Measurements from ENCODE around the gene MLANA.
"Not testable (repeated sequence)": the region's sequence is repeated elsewhere in the genome, so short reads cannot be mapped to it uniquely, and the experiment has no call there.

Gene MLANA

DNA sequence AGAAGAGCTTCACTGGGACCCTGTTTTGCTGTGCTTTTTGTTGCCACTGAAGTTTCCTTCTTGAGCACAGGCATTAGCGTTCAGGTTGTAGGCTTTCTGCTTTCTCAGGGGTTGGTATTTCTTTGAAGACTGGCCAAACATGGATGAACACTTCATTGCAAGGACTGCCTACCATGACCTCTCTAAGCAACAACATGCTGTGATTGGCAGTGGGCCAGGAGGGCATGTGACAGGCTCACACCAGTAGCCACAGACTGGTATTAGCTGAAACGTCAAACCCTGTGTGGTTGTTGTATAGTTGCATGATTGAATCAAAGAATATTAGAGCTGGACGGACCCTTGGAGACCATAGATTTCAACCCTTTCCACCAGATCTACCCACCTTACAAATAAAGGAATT lies 20.0 kb upstream of the MLANA start:
- DNase-seq = no peak

DNA sequence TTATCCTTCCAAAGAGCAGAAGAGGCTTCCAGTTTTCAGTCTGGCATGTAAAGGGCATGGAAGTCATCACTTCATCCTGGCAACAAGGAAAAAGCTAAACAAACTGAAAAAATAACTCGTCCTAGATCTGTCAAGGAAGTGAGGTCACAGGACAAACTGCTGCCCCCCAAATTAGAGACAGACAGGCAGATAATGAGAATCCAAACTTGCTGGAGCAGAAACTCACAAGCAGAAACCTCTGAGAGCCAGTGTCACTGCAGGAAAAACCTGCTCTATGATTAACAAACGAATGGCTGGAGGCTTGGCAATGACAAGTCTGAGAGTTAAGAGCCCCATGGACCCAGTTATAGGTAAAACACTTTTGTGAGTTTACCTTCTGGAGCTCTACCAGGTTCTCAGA lies 18.9 kb upstream of the MLANA start:
- DNase-seq = no peak

DNA sequence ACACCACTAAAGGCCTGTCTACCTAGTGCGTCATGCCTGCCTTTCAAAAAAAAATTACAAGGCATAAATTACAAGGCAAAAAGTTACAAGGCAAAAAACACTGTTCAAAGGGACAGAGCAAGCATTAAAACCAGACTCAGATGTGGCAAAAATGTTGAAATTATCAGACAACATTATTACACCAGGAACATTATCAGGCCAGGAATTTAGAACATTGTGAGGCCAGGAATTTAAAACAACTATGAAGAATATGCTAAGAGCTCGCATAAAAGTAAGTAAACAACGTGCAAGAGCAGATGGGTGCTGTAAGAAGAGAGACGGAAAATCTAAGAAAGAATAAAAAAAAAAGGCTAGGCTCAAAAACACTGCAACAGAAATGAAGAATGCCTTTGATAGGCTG lies 18.2 kb upstream of the MLANA start:
- DNase-seq = no peak

DNA sequence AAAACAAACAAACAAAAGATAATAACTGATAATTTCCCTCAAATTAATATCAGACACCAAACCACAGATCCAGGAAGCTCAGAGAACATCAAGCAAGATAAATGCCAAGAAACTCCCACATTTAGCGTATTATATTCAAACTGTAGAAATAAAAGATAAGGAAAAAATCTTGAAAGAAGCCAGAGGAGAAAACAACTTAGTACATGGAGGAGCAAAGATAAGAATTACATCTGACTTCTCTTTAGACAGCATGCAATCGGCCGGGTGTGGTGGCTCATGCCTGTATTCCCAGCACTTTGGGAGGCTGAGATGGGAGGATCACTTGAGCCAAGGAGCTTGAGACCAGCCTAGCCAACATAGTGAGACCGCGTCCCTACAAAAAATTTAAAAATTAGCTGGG lies 17.2 kb upstream of the MLANA start:
- no peak for DNase-seq

DNA sequence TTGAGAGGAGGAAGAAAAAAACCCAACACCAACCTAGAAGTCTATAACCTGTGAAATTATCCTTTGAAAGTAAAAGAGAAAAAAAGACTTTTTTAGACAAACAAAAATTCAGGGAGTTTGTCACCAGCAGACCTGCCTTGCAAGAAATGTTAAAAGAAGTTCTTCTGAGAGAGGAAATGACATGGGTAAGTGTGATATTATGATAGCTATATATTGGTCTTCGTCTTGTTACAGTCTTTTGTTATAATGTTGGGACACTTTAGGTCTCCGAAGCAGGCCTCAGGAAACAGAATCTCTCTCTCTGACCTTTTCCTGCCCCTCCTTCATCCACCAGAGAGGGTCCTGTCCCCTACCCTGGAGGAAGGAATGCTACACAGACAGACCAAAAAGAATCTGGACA lies 16.6 kb upstream of the MLANA start:
- no peak for DNase-seq

DNA sequence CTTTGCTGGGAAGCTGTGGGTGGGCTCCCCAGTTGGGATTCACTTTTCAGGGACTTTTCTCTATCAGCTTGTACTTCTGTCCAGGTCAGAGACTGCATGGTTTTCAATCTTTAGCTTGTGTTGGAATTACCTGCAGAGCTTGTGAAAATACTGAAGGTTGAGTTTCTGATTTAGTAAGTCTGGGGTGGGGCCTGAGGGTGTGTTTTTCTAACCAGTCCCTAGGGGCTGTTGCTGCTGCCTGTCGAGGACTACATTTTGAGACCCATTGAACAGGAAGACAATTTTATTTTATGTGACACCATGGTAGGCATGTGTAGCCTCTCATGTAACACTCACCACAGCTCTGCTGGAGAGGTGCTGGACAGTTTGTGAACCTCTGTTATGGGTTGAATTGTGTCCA lies 14.7 kb upstream of the MLANA start:
- no peak for DNase-seq

DNA sequence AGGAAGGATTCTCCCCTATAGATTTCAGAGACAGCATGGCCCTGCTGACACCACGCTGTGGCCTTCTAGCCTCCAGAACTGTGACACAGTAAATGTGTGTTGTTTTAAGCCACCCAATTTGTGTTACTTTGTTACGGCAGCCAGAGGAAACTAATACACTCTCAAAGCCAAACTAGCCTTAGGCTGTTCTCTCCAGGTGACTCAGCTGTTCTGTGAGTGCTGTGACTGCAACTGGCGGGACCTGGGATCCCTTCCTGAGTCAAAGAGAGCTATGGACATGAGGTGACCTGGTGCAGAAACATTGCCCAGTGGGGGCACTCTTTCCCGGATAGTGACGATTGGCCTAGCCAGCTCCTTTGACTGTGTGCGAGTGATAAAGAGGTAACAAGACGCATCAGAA lies 14.0 kb upstream of the MLANA start:
- DNase-seq = no peak

DNA sequence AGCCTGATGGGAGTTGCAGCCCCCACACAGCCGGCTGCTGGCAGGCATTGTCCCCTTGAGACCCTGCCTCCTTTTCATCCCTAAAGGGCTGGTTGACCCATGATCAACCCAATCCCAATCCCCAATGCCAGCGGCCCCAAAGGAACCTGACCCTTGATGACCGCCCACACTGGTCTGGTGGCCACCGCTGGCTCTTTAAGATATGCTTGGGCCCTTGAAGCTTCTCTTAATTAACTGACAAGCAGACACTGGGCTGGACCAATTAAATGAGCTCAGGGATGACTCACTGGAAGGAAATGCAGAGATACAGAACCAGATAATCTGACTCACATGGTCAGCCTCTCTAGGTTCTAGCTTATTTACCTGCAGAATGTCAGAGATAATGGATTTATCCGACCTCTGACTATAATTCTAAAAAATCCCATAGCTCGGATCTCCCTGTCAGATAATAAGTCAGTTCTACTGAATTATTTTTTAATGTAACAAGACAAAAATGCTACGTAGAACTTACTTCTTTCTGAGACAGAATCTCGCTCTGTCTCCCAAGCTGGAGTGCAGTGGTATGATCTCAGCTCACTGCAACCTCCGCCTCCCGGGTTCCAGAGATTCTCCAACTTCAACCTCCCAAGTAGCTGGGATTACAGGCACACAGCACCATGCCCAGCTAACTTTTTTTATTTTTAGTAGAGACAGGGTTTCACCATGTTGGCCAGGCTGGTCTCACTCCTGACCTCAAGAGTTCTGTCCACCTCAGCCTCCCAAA lies 11.1 kb upstream of the MLANA start:
- DNase-seq = no peak

DNA sequence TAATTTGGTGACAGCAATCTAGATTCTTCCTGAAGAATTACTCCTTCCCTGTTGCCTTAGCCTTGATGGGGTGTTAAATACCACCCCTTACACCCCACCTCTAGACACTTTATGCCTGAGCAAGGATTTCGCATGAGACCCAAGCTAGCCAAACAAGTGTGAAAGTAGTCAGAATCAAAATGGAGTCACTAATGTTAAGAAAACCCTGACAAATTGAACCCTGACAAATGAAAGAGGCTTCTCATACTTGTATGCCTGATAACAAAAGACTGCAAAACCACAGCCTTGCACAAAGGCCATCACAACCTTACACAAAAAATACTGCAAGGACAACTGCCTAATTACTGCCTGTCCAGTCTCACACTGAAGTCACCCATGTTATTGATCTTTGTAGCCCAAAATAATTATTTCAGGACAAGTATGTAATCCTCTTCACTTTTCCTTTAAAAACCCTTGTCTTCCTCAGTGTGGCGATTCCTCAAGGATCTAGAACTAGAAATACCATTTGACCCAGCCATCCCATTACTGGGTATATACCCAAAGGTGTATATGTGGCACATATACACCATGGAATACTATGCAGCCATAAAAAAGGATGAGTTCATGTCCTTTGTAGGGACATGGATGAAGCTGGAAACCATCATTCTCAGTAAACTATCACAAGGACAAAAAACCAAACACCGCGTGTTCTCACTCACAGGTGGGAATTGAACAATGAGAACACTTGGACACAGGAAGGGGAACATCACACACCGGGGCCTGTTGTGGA lies 8.3 kb upstream of the MLANA start:
- not testable (repeated sequence) for DNase-seq

DNA sequence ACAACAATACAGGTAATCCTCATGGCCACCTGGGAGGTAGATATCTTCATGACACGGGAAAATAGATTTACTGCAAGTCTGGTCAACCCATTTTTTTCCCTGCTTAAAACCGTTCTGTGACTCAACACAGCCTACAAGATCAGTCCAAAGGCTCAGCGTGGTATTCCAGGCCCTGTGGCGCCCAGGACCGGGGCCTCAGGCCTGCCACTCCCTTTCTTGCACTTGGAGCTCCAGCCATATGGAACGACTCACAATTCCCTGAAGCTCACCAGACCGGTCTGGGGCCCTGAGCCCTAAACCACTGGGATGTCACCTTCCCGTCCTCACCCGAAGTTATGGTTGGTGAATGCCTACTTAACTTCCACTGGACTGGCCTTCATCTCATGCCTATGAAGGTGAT lies 6.5 kb upstream of the MLANA start:
- DNase-seq = no peak

DNA sequence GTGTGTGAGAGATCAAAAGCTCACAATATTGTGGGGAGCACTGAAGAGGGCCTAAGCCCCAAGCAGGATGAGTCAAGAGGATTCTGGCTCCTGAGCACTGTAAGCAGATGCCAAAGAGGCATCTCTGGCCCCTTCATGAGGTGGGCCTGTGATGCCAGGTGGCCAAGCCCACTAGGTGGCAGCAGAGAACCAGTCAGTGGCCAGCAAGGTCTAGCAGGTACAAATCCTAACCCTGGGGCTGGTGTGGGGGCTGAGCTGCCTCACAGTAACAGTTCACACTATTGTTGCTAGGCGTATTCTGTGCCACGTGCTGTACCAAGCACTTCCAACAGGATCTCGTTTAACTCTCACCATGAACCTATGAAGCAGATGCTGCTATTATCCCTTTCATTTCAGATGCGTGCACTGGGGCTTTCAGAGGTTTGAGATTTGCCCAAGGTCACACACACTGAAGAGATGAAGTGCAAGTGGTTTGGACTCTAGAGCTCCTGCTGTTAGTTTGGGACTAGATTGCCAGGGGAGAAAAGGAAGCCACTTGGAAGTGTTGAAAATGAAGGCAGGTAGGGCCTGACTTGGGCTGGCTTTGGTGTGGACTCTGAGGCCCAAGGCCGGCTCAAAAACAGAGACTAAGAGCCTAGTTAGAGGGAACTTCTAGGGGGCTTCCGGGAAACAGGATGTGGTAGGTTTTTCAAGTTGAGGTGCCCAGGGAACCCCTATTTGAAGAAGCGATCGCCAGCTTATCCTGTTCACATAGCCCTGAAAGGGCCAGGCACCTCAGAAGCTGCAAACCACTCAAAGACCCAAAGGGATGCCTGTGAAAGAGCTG lies 4.4 kb upstream of the MLANA start:
- DNase-seq = peak; percentile 65

DNA sequence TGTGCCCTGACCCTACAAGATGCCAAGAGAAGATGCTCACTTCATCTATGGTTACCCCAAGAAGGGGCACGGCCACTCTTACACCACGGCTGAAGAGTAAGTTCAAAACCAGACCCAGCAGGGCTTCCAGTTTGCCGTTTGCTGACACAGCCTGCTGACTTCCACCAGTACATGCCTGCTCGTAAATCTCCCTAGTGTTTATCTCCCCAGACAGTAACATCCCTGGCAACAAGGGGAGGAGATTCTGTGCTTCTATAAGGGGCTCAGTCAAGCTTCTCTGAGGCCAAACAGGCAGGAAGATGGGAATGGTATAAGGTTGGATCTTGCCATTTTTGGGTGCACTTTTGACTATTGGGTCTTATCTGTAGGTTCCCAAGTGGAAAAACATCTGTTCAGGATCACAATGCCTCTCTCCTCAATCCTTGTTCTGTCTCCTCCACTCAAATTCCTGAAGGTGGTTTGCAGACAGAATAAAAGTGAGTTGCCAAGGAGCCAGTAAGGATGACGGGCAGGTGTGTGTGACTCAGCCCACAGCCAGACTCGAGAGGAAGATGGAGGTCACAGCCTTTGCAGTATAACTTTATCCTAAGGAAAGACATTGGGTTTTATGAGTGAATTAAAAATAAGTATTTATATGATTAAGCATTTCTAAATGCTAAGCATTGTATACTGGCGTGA lies 1.9 kb downstream of the MLANA start:
- no peak for DNase-seq

DNA sequence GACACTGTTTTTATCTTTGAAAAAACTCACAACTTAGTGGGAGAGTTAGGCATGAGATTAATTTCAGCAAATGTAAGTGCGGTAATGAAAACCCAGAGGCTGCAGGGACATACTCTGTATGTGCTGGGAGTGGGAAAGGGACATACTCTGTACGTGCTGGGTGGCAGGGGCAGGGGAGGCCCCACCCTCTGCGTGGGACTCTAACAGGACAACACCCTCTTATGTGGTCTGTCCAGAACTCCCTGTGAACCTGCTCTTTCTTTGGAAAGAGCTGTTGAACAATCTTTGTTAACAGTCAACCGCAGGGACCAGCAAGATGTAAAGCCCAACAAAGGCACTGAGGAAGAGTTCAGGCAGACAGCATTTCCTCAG lies 2.4 kb downstream of the MLANA start:
- no peak for DNase-seq

DNA sequence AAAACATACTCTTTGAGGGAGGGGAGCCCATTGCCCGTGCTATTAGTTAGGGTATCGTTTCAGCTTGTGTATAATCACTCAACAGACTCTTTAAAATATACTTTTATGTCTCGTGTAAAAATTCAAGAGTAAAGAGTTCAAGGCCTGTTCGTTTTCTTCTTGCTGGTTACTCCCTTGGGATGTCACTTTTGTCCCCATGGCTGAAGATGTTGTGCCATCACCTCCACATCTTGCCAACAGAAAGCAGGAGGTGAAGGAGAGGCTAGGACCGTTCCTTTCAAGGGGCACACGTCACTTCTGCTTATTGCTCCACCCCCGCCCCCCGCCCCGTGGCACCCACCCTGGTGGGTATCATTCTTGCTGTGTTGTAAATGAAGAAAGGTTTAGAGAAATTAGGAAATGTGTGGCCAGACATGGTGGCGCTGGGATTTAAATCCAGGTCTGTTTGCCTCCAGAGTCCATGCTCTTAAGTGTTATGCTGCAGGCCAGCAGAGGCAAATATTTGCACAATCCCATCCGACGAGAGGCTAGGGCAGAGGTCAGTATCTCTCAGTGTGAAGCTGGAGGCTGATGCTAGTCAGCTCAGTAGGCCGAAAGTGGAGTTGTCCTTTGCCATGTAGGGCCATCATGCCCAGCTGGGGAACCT lies 3.0 kb downstream of the MLANA start:
- DNase-seq = no peak

DNA sequence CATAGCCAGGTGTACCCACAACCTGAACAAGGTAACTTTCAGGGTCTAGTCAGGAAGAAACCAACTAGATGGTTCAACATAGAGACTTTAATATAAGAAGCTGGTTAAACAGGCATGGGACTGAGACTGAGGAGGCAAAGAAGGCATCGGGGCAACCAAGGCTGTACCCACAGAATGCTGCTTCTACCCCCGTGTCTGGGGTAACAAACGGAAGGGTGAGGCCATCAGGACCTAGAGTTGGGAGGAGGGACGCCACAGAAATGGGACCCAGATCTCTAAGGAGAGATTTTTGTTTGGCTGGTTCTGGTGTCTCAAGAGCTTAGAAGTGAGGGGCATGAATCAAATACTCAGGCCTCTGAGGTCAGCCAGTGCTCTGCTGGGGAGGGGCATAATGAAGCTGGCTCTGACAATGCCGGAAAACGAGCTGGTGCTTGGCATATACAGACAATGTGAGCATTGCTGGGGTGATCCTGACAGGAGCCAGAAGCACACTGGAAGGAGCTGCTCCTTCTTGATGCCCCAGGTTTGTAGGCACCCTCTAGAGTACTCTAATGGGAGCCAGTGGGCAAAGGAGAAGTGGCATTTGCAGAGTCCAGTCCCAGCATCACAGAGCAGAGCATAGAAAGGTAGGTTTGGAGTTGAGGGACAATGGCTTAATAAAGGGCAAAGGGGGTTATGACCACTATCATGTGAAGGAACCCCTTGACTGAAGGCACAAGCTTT lies 3.7 kb downstream of the MLANA start:
- DNase-seq = no peak

DNA sequence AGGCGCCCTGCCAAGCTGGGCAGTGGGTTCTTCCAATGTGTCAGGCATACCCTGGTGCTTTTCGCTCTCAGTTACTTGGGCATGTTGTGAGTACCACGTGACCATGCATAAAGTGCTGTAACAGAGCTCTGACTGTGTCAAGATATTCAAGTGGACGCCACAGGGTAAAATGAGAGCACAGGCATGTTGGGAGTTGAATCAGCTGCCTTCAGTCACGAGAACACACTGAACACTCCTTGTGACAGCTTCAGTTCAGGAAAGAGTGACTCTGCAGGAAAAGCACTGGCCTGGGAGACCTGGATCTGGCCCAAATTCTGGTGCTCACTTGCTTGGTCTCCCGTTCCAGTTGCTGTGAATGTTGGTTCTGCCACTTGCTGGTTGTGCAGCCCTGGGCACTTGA lies 5.1 kb downstream of the MLANA start:
- DNase-seq = no peak

DNA sequence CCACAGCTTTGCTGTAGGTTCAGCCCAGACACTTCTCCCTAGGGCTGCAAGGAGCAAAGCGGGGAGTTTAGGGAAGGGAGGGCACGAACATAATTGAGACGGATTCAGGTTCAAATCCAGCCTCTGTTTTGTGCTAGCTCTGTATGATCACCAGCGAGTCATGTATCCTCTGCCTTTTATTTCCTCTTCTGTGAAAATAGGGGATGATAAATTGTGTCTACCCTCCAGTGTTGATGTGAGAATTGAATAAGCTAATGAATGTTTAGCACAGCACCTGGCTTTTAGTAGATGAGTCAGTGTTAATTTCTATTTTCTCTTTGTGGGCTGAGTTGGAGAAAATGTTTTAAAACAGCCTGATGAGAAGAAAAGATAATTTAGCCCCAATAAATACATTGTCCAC lies 6.2 kb downstream of the MLANA start:
- DNase-seq = no peak

DNA sequence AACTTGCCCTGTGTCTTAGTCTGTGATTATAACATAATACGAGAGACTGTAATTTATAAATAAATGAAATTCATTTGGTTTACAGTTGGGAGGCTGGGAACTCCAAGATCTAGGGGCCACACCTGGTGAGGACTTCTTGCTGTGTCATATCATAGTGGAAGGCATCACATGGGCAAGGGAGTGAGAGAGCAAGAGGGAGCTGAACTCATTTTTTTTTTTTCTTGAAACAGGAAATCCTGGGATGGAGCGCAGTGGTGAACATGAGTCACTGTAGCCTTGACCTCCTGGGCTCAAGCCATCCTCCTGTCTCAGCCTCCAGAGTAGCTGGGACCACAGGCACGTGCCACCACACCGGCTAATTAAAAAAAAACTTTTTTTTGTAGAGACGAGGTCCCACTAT lies 7.2 kb downstream of the MLANA start:
- no peak for DNase-seq

DNA sequence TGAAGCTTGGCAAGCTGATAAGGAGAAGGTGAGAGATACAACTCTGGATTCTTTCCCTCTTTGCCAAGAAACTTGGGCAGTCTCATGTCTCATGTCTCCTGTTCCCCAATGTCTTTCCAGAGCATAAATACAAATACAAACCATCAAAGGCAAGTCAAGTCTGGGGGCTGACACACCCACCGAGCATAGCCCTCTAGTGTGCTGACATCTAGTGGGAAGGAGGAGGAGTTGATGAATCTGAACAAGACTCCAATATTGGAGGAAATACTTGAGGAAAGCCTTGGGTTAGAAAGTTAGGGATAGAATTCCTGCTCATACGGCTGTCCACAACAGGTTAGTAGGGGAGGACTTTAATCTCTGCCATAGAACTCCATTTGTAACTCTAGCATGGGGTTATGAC lies 8.6 kb downstream of the MLANA start:
- no peak for DNase-seq

DNA sequence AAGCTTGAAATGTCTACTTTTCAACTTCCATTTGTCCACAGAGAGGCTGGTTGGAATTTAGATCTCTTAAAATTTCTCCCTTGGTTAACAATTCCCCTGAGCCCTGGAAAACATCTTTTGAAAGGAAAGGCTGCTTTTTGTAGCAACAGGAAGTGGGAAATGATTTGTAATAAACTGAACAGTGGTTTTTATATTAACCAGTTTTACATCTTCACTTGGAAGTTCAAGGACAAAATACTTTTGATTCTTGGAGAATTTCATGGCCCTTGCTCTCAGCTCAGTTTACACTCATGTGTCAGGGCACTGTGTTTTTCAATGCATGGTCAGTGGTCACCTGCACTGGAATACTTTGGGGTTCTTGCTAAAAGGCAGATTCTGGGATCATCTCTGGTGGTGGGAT lies 9.9 kb downstream of the MLANA start:
- no peak for DNase-seq

DNA sequence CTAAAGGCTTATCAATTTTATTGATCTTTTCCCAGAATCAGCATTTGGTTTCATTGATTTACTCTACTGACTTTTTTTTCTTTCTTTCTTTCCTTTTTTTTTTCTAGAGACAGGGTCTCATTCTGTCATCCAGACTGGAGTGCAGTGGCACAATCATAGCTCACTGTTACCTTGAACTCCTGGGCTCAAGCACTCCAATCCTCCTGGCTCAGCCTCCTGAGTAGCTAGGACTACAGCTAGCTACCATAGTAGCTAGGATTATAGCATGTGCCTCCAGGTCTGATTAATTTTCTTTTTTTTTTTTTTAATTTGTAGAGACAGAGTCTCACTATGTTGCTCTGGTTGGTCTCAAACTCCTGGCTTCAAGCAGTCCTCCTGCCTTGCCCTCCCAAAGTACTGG lies 11.7 kb downstream of the MLANA start:
- no peak for DNase-seq

DNA sequence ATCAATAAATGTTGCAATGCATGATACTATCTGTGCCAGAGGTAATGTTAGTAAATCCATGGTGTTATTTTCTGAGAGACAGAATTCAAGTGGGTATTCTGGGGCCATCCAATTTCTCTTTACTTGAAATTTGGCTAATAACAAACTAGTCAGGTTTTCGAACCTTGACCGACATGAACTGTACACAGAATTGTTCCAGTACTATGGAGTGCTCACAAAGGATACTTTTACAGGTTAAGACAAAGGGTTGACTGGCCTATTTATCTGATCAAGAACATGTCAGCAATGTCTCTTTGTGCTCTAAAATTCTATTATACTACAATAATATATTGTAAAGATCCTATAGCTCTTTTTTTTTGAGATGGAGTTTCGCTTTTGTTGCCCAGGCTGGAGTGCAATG lies 18.2 kb downstream of the MLANA start:
- DNase-seq = no peak

All from NCI-H1105 treated with DMSO at 0.1 percent for 48 hours (cell line).